Astrocyte (in vitro differentiated cells and primary cell): Measurements from ENCODE around the gene PALM2AKAP2.

Source experiments
- CTCF ChIP-seq: IDR thresholded peaks from 2 replicates; pipeline ENCODE4 v1.5.1; 2011; ENCODE audit warnings: low read depth, mild to moderate bottlenecking, inconsistent platforms, low read length, moderate library complexity; ENCODE audit not compliant: insufficient read depth
- EZH2 ChIP-seq: IDR thresholded peaks from 2 replicates; pipeline ENCODE4 v1.6.1; 2012; ENCODE audit warnings: mild to moderate bottlenecking, low read length, inconsistent platforms; ENCODE audit not compliant: insufficient read depth

- TF ChIP-seq EZH2 (no peak), CTCF (no peak)
These were observed 3.6 kb upstream of the PALM2AKAP2 start for GRCh38 chr9:109776391-109776790.
